GM12892 (cell line): ENCODE results near the gene ARHGAP9.

ENCODE experiments used
- POLR2A ChIP-seq: IDR thresholded peaks from 2 replicates; pipeline ENCODE4 v1.6.1; 2011; ENCODE audit warnings: low read depth, low read length, control low read depth
- POLR2AphosphoS5 ChIP-seq: IDR thresholded peaks from 2 replicates; pipeline ENCODE4 v1.6.1; 2011; ENCODE audit warnings: low read depth, low read length, control low read depth
- TAF1 ChIP-seq: IDR thresholded peaks from 2 replicates; pipeline ENCODE4 v1.6.1; 2011; ENCODE audit warnings: low read depth, mild to moderate bottlenecking, control low read depth, low read length, borderline replicate concordance

- TF ChIP-seq POLR2AphosphoS5 (no peak), POLR2A (no peak), TAF1 (no peak)
These were observed 29.6 kb downstream of the ARHGAP9 start for GRCh38 chr12:57450057-57450456.
